ENCODE data around the gene MCTP2.

The MCTP2 gene

GRCh38 chr15:94351031-94351535, 119.7 kb downstream of the MCTP2 start:
- Histone ChIP-seq H3K27me3 (replicated peaks; ENCODE audit: control insufficient read depth, insufficient read depth, low read length) (no peaks in the 10 kb centered on the region), H3K4me3 (replicated peaks; ENCODE audit: low read depth, low read length) (no peak overlapping the region), H3K36me3 (ENCODE audit: control insufficient read depth, insufficient read depth, low read length) (no peaks in the 10 kb centered on the region)
- no peak for TF ChIP-seq CTCF (IDR thresholded peaks at IDR 0.05; ENCODE audit: insufficient read depth, low read length, poor library complexity, severe bottlenecking)
- DNase-seq (ENCODE audit: extremely low read depth, insufficient read length), result no peak

GRCh38 chr15:94352636-94353487, 121.5 kb downstream of the MCTP2 start:
- no peak for TF ChIP-seq CTCF (IDR thresholded peaks at IDR 0.05; ENCODE audit: insufficient read depth, low read length, poor library complexity, severe bottlenecking)
- no peak for DNase-seq (ENCODE audit: extremely low read depth, insufficient read length)
- H3K27me3 ChIP-seq (replicated peaks; ENCODE audit: control insufficient read depth, insufficient read depth, low read length), result no peaks in the 10 kb centered on the region
- no peak overlapping the region for H3K4me3 ChIP-seq (replicated peaks; ENCODE audit: low read depth, low read length)
- no peaks in the 10 kb centered on the region for H3K36me3 ChIP-seq (ENCODE audit: control insufficient read depth, insufficient read depth, low read length)

- no peak for DNase-seq (ENCODE audit: extremely low read depth, insufficient read length)
- H3K27me3 ChIP-seq (replicated peaks; ENCODE audit: control insufficient read depth, insufficient read depth, low read length), result no peaks in the 10 kb centered on the region
- no peaks in the 10 kb centered on the region for H3K36me3 ChIP-seq (ENCODE audit: control insufficient read depth, insufficient read depth, low read length)
- no peak overlapping the region for H3K4me3 ChIP-seq (replicated peaks; ENCODE audit: low read depth, low read length)
- TF ChIP-seq CTCF (IDR thresholded peaks at IDR 0.05; ENCODE audit: insufficient read depth, low read length, poor library complexity, severe bottlenecking), result no peak
Observed at GRCh38 chr15:94353488-94353820, 122.1 kb downstream of the MCTP2 start.

GRCh38 chr15:94354655-94355054, 123.3 kb downstream of the MCTP2 start:
- Histone ChIP-seq H3K4me3 (replicated peaks; ENCODE audit: low read depth, low read length) (no peak overlapping the region), H3K27me3 (replicated peaks; ENCODE audit: control insufficient read depth, insufficient read depth, low read length) (no peaks in the 10 kb centered on the region), H3K36me3 (ENCODE audit: control insufficient read depth, insufficient read depth, low read length) (no peaks in the 10 kb centered on the region)
- no peak for DNase-seq (ENCODE audit: extremely low read depth, insufficient read length)
- no peak for TF ChIP-seq CTCF (IDR thresholded peaks at IDR 0.05; ENCODE audit: insufficient read depth, low read length, poor library complexity, severe bottlenecking)

GRCh38 chr15:94359716-94360115, 128.4 kb downstream of the MCTP2 start:
- TF ChIP-seq CTCF (IDR thresholded peaks at IDR 0.05; ENCODE audit: insufficient read depth, low read length, poor library complexity, severe bottlenecking), result no peak
- Histone ChIP-seq H3K36me3 (ENCODE audit: control insufficient read depth, insufficient read depth, low read length) (no peaks in the 10 kb centered on the region), H3K27me3 (replicated peaks; ENCODE audit: control insufficient read depth, insufficient read depth, low read length) (no peaks in the 10 kb centered on the region), H3K4me3 (replicated peaks; ENCODE audit: low read depth, low read length) (no peak overlapping the region)
- no peak for DNase-seq (ENCODE audit: extremely low read depth, insufficient read length)
